HG02938 (cell line): ENCODE results near the gene PGM5.
A peak's percentile ranks its signal among the peaks of the same experiment; 100 is the strongest.

Experiments used
- ATAC-seq: cut with Tn5 transposase; IDR thresholded peaks from one replicate; pipeline ENCODE4 v1.9.1; 2021; ENCODE audit warnings: mild to moderate bottlenecking, moderate library complexity; ENCODE audit not compliant: unreplicated experiment

Gene PGM5

DNA sequence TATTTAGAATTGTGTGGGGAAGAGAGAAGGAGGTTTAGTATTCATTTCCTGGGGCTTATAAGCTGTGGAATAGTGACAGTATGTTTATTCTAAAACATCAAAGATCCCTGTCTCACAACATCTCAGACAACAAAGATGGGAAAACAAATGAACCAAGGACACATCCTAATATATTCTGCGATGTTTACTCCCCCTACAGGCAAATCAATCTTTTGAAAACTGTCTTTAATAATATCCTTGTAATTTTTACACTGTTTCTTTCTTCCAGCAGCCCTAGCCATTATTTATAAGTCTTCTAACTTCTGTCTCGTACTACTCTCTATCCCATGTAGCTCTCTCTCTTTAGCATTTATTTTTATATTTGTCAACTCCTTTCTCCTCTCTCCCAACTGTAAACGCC is 217.7 kb downstream of the PGM5 start:
- no peak for ATAC-seq

DNA sequence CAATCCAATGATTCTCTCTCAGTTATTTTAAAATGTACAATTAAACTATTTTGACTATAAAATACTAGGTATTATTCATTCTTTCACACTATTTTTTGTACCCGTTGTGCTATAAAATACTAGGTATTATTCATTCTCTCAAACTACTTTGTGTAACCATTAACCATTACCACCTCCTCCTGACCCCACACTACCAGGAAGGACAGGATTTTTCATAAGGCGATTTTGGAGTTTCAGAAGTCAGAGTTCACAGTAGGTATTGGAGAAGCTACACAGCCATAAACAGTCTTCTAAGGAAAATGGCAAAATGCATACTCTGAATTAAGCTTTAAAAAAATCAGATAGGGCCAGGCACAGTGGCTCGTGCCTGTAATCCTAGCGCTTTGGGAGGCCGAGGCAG is 219.4 kb downstream of the PGM5 start:
- ATAC-seq: no peak

DNA sequence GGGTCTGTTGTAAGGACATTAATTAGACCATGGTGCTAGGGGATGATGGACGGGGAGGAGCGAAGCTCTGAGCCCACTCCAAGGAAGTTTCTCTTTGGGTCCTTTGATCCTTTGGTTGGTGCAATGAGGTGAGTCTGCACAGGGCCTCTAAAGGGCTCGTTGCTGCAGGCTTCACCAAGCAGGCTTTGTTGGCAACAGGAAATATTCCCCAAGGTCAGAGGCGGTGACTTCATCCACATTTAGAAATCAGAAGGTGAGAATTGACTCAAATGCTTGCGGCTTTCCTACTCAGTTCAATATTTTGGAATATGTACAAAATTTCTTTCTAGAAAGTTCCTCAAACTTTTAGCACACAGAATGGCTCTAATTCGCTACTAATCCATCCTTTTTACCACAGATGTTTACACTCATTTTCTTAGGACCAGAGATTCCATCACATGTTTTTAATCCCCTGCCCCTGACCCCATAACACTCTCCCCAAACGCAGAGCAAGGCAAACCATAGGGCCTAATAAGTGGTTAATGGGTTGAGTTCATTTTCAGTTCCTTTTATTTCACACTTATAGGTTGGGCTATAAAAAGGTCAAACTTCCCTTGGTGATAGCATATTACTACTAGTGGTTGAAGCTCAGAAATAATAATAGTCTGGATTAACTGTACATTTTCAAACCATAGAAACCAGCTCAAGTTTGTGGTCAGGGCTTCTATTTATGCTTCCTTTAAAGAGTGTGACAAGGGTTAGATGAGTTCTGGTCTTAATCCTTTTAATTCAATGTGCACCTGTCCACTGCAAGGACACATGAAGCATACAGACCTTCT is 221.6 kb downstream of the PGM5 start:
- peak; percentile 86 for ATAC-seq
